Measurements from ENCODE around the gene SLC24A3.

The SLC24A3 gene

DNA sequence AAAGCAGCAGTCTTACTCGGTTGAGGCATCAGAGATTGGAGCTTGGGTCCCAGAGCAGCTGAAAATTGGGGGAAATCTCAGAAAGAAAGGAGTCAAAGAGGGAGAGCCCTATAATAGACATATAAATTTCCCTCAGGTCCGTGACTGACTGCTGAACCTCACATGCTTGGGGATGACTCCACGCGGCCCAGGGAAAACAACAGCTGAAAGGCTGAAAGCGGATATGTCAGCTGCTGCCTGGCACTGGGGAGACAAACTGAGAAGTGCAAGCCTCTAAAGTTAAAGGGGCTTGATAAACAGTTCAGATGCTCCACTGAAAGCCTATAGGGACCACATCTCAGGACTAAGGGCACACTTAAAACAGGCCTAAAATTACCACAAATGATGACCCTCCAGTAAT is 289.7 kb downstream of the SLC24A3 start:
- DNase-seq (ENCODE audit: low read depth) = no peak

DNA sequence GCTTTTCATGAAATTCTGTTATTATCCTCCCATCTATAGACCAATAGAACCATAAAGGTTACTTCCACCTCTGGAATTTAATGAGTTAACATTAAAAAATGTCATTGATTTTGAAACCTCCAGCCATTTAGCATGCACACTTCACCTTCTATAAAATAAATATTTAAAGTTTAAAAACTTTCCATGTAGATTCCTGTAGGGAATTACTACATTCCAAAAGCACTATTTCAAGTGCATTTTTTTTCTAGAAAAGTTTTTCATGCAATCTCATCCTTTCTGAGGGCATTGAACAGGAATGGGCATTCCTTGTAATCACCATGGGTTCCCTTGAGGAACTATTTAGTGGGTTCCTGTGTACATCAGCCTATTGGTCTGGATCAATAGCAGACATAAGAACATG is 291.8 kb downstream of the SLC24A3 start:
- DNase-seq (ENCODE audit: low read depth) = no peak

DNA sequence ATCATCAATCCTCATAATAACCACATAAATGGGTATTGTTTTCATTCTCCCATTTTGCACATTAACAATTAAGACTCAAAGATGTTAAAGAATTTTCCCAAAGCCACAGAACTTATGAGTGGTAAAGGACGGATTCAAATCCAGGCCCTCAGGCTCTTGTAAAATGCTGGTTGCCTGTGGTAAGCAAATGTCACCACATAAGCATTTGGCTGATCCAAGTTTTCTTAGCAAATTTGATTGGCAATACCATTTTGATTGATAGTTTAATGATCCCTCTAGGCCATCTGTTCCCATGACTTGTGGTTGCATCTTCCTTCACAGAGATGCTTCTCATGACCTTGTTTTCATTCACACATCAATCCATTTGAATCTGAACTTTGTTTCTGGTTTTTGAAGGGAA is 293.6 kb downstream of the SLC24A3 start:
- no peak for DNase-seq (ENCODE audit: low read depth)

DNA sequence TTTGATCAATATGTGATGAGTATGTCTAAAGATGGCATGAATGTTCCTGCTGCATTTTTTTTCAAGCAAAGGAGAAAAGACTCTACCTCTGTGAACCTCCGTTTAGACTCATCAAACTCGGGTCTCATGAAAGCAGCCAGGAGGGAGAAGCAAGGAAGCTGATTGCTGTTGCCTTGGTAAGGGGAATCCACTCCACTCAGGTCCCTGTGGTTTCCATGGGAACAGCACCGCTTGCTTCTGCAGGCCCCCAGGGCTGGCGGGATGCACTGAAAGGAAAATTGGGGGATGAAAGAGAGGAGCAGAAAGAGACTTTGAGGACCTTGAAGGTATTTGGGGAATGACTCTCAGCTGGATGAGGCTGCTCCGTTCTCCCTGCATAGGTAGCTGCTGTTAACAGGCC is 296.0 kb downstream of the SLC24A3 start:
- no peak for DNase-seq (ENCODE audit: low read depth)

DNA sequence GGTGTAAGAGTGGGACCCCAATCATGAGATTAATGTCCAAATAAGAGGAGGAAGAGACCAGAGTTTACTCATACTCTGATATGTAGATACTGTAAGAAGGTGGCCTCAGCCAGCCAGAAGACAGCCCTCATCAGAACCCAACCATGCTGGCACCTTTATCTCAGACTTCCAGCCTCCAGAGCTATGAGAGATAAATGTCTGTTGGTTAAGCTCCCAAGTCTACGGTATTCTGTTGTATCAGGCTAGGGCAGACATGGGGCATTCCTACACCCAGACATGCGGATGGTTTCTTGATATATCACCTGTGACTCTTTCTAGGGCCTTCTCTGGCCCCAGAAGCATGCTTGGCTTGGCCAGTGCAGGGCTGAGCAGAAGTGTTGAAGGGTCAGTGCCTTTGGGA is 298.2 kb downstream of the SLC24A3 start:
- DNase-seq (ENCODE audit: low read depth) = no peak

DNA sequence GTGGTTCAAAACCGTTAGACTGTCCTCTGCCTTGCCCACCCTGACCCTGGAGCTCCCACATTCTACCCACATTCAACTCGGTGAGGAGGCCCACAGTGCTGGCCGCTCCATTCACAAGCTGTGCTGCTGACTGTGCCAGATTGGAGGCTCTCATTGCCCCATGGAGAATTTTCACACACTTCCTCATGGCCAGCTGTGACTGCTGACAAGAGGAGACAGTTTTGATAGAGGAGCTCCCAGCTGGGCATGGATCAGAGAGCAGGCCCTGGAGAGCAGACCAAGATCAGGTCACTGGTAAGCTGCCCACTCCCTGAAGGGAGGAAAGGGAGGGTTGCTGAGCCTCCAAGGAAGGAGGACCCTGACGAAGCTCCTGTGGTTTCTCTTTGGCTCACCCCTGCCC is 299.5 kb downstream of the SLC24A3 start:
- no peak for DNase-seq (ENCODE audit: low read depth)

DNA sequence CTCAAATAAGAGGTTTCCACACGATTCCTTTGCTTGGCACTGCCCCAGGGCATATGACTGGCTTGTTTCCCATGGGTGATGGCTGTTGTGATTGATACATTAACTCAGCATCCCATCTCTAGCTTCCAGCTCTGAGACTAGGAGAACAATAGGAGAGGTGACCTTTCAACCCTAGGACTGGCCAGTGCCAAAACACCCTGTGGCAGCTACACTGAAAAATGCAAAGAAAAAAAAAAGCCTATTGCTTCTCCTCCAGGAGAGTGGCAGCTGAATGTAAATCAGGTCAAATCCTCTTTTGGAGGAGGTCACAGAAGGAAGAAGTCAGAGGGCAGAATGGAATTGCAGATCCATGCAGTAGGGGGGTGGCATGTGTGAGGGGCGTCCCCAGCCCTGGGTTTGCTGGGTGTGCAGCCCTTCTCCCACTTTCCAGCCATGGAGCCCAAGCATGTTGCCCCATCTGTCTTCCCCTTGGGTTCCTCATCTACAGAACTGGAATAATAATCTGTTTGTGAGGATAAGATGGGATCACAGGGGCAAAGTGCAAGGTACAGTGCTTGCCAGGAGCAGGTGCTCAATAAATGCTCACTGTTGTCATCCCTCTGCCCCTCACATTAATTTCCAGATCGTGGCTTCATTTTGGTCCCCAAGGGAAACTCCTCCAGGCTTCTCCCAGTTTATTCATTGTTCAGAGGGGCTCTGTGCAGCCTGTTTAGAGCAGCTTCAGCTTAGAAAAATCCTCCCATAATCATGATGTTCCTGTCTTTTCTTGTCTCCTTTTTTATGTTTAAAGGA is 300.6 kb downstream of the SLC24A3 start:
- no peak for DNase-seq (ENCODE audit: low read depth)

DNA sequence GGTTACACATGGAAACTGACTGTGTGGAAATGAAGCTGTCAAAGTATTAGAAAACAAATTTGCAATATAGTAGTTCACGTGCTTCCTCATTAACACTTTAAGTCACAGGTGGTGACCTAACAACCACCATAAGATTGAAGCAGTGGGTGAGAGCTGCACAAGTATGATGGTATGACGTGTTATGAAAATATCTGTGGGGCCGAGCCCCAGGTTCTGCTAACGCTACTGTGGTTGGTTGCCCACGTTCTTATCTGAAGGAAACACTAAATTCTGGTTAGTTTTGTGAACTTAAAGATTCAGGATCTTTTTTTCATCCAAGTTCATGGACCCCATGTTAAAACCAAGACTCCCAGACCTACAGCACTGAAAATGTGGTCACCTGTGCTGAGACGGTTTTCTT is 302.6 kb downstream of the SLC24A3 start:
- no peak for DNase-seq (ENCODE audit: low read depth)

DNA sequence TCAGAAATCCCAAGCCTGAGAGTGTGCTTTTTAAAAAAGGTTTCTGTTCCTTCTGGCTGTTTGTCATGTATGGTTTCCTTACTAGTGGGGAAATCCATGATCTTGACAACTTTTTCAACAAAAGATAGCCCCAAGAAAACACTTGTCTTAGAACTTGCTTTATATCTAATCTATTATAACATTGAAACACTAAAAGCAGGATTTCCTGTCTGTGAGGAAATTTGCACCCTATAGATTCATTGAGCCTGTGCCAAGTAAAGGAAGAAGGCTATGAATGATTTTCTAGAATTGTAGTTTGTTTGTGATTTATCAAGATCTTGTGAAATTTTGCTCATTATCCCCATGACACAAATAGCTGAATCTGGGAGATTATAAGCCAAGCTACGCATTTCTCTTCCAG is 307.0 kb downstream of the SLC24A3 start:
- DNase-seq (ENCODE audit: low read depth) = no peak

DNA sequence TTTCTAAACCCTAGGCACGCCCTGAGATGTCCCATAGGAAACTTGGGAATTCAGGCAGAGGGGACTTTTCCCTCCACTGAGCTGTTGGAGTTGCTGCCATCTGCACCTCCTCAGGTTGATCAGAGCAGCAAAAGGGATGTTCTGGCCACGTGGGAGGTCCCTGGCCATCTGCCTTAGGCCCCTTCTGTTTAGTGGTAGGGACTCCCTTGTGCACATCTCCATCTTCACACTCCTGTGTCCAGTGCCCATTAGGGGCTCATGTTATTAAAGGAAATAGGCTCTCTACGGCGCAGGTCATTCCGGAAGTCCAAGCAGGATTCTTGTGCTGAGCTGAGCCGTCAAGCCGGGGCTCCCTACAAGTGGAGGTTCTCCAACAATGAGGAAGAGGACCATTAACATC is 307.8 kb downstream of the SLC24A3 start:
- no peak for DNase-seq (ENCODE audit: low read depth)

DNA sequence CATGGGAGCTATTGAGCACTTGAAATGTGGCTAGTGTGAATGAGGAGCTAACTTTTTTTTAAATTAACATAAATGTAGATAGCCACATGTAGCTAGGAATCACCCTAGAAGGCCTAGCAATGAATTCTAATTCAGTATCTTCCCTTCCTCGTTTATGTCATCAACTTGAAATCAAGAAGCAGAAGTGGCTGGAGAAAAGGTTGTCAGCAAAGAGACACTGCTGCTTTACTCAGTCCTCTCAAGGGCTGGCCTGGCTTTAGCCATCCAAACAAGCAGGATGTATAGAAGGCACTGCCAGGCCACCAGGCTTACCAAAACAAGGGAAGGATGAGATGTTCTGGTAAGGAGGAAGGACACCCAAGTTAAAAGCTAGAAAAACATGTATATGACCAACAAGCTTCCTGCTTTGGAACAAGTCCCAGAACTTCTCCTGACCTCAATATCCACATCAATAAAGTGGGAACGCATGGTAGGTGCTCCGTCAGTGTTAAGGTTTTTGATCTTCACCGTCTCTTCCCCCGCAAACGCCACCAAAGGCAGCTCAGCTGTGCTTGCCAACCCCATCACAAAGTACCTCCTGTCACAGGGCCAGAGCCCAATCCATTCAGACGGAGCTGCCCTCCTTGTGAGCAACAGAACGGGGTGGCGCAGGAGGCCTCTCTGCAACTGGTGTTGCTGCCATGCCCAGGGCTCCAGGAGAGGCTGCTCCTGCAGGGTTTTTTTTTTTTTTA is 309.8 kb downstream of the SLC24A3 start:
- no peak for DNase-seq (ENCODE audit: low read depth)

DNA sequence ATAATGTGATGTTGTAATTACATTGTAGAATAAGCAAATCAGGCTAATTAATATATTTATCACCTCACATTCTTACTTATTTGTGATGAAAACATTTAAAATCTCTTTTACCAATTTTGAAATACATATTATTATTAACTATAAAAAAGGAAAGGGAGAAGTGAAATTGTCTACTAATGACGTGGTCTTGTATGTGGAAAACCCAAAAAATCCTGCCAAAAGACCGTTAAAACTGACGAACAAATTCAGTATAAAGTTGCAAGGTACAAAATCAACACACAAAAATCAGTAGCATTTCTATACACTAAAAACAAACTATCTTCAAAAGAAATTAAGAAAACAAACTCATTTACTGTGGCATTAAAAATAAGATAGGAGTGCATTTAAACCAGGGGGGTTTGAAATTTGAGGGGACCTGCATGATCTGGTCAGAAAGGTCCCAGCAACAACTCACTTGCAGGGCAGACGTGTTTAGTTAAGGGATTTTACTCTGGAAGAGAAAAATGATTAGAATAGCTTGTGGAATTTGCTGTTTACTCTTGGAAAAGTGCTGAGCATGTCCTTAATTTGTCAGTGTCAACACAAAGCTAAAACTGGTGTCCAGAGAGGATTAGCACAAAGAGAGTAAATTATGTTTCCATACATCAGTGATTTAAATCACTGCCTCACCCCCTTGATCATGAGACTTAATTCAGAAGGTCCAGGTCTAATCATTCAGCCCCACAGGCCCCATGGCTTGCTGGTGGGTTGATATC is 310.6 kb downstream of the SLC24A3 start:
- no peak for DNase-seq (ENCODE audit: low read depth)

DNA sequence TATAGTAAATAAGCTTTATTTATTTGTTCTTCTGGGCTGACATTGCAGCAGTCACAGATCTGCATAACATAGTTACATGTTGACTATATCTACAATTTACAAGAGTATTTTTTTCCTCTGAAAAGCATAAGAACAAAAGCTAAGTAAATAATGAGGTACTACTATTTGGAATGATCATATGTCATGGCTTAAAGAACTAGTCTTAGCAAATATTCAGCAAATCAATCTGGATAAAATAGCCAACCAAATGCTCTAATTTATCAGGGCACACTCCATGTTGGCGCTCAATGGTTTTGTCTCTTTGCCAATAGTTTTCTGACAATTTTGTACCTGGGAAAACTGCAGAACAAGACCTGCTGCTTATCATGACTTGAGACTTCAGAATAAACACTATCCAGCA is 312.2 kb downstream of the SLC24A3 start:
- DNase-seq (ENCODE audit: low read depth) = no peak

DNA sequence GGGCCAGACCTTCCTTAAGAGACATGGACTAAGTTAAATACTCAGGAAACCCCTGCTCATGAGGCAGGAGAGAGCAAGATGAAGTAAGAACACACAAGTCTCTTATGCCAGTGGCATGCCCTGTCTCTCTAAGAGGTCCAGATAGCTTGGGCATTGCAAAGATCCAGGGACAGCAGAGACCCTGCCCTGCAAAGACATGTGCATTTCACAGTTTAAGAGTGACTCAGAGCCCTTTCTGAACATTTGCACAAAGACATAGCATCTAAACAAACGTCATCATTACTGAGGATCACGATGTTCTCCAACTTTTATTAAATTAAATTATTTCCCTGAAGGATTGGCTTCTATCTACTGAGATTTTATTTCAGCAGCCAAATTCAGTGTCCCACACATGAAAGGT is 315.1 kb downstream of the SLC24A3 start:
- no peak for DNase-seq (ENCODE audit: low read depth)

DNA sequence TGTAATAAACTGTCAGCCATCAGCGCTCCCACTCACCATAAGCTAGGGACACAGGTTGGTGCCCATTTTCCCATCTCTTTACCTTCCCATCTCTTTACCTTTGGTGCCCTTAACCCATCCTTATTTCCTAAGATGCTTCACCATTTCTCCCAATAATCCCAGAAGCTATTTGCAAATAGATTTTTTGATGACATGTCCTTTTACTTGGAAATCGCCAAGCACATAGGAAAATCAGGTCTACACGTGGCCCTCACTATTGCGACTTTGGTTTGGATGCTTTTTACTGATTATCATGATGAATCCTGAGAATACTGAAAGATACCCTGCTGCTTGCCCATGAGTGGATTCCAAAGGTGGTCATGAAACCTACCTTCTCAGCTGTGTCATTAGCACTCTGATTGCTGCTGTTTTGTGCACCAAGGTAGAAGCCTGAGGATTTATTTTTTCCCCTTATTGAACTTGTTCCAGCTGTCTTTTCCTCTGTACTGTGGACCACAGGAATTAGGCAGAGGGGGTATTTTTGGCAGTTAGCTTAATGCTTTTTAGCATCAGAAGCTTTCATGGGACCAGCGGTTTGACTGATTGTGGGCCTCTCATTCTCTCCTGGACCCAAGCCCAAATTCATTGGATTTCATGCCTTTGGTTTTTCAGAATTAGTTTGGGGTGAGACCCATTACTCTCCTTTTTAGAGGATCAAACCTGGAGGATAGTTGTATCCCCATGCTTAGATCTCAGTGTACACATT is 316.0 kb downstream of the SLC24A3 start:
- no peak for DNase-seq (ENCODE audit: low read depth)

DNA sequence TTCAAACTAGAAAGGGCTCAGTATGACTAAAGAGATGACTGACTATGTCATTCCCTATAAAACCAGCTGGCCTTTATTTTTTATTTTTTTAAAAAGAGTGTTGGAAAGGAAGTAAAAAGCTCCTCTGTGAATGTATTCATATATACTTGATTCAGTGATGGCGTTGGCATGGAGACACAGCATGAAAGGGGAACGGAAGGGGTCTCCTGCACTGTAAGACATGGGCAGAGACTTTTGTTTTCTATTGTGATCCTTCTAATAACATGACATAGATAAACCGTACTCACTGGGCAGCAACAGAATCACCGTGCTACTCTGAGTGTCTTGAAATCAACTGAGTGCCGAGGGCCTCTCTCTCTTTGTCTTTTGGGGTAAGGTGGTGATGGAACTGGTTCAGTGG is 317.6 kb downstream of the SLC24A3 start:
- no peak for DNase-seq (ENCODE audit: low read depth)

DNA sequence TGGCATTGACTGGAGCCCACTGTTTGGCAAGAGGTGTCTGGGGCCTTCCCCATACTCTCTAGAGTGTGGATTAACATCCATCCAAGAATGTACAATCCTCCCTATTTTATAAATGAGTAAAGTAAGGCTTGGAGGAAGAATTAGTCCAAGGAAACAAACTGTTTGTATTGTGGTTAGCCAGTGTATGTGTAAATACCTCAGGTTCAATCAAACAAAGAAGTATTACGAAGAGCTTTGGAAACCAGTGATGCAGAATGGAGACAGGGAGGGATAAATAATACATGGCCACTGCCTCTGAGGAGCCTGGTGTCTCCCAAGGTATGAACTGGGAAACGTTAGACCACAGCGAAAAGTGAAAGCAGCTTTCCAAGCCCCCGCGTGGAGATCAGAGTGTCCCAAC is 319.0 kb downstream of the SLC24A3 start:
- no peak for DNase-seq (ENCODE audit: low read depth)

DNA sequence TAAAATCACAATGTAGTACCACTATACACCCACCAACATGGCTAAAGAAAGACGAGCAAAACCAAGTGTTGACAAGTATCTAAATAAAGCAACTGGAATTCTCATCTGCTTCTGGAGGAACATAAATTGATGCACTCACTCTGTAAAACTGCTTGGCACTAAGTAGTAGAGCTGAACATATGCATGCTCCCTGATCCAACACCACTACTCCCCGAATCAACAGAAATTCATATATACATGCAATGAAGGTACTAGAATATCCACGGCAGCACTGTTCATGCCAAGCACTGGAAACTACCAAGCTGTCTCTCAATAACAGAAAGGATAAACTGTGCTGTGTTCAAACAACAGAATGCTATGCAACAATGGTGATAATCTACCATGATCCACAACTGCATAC is 326.1 kb downstream of the SLC24A3 start:
- no peak for DNase-seq (ENCODE audit: low read depth)

DNA sequence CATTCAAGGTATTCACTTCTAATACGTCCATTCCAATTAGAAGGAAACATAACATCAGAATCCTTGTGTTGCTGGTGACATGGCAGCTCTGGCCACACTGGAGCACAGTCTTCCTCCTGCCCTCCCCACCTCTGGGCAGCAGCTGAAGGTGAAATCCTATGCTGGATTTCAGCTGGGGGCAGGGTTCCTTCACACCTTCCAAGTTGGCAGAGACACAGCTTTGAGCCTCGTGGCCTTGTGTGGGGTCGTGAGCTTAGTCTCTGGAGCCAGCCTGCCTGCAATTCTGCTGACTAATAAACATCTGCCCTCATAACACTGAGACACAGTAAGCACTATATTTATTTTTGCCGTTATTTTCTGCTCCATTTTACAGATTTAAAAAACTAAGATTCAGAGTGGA is 326.7 kb downstream of the SLC24A3 start:
- DNase-seq (ENCODE audit: low read depth) = no peak

DNA sequence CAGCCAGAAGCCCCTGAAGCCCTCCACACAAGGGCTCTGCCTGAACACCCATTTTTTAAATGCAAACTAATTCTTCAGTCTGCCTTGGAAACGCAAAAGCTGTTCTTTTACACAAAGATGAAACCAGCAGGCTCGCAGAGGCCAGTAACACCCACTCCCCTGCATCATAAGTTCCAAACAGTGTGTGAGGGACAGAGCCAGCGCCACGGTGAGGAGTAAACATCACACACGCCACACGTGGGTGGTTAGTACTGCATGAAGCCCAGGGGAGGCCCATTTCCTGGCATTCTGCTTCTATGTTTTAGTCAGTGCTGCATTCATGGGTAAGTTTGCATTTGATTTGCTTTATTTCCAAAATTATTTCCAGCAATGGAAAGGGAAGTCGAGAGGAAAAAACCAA is 327.9 kb downstream of the SLC24A3 start:
- DNase-seq (ENCODE audit: low read depth) = no peak

DNA sequence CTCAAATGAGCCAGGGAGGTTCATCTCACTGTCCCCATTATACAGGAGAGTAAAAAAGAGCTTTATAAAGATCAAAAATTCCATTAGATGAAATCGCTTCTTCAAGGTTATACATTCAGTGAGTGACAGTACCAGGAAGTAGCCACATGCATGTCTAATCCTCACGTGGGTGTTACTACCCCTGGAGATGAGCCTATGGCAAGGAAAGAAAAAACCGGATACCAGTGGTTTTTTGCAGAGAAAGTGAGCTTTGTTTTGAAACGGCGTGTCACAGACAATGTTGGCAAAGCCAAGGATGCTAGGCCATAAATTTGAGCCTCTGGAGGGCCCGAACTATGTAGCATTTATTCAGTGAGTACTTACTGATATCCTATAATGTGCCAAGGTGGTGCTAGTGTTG is 330.7 kb downstream of the SLC24A3 start:
- DNase-seq (ENCODE audit: low read depth) = no peak

DNA sequence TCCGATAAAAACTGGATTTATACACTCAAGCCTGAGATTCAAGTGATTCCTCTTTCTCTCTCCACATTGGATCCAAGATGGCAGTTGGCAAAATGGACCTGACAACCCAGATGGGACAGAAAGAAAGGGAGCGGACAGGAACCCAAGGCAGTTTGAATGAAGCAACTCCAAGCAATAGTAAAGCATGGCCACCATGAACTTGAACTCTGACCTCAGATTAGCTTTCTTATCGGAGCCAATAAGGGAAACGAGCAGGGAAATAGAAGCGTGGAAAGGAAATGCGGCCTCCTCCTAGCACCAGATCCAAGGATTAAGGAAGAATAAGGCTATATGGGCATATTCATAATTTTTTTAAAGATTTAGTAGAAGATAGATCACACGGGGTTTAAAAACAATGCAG is 332.2 kb downstream of the SLC24A3 start:
- DNase-seq (ENCODE audit: low read depth) = no peak
